ENCODE data around the gene F13A1.
"Not testable (repeated sequence)": the region's sequence is repeated elsewhere in the genome, so short reads cannot be mapped to it uniquely, and the experiment has no call there.

Gene F13A1

DNA sequence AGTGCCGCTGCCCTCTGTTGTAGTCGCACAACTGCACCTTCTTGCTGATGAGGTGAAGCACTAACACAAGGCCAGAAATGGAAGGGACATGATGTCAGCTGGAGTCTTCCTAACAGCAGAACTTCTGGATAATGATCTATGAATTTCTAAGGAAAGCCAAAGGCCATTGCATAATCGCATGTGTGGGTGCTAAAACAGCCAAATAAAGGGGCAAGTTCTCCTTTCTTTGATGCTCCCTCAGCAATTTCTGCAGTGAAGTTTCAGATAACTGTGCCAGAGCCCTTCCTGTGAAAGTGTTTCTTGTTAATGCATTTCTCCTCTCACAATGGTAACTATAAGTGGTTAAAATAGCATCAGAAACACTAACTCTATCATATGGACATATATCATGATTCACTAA, 8.0 kb upstream of the F13A1 start:
- in situ Hi-C loops (cut with HindIII; ENCODE audit: low pct_ligation_motif_present, low pct_unique_long_range_greater_than_20kb, low sequenced_read_pairs) = no loop called here

DNA sequence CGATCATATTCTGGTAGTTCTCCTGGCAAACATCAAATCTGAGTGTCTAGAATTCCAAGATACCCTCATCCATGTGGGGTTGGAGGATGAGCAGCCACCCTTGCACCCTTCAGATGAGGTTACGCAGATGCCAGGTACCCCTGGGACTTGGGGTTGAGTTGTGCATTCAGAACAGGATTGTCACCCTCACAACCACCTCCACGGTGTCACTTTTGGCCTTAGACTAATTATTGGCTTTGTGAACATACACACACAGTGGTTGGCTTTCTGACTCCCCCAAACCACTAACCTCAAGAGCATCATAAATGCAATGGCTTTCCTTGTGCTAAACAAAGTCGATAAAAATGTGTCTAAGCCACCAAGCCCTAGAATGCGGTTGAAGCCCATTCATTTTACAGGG, 2.9 kb upstream of the F13A1 start:
- in situ Hi-C loops (cut with HindIII; ENCODE audit: low pct_ligation_motif_present, low pct_unique_long_range_greater_than_20kb, low sequenced_read_pairs) = no loop called here

More for the DNA sequence above, 8.0 kb upstream of the F13A1 start:
- no peak for DNase-seq

GRCh38 chr6:6320901-6321300, 439 bp upstream of the F13A1 start:
- in situ Hi-C loops (cut with HindIII; ENCODE audit: low pct_ligation_motif_present, low pct_unique_long_range_greater_than_20kb, low sequenced_read_pairs) = no loop called here
- no peak for DNase-seq

More for the DNA sequence above, 2.9 kb upstream of the F13A1 start:
- DNase-seq = no peak

DNA sequence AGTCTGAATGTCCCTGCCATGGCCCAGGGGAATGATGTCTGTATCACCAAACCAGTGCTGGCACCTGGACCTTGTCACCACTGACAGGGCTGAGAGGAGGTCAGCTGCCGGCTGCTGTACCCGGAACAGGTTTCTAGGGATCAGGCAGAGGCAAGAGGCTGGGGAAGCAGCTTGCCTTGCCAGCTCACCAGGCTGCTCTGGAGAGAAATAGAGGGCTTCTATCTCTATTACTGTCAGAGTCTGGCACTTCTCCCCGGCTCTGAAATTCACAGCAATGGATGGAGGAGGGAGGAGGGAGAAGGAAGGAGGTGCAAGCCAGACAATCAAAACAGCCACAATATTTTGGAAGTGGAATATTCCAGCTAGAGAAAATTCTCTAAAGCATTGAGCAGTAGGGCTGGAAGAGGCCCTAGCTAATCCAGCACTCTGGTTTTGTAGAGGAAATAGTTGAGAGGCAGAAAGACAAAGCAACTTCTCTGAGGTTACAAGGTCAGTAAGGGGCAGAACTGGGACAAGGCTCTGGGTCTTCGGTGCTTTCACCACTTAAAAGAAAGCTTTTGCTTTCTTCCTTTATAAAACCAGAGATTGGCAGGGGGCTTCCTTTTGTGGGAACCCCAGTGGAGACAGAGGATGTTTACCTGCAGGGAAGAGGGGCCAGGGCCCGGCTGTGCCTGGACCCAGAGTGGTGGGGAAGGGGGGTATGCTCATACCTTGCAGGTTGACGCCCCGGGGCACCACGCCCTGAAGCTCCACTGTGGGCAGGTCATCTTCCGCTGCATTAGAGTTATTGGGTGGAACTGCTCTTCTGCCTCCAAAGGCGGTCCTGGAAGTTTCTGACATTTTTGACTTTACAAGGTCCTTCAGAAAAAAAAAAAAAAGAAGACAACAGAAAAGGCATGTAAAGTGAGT, 2.4 kb downstream of the F13A1 start:
- in situ Hi-C loops (cut with HindIII; ENCODE audit: low pct_ligation_motif_present, low pct_unique_long_range_greater_than_20kb, low sequenced_read_pairs) = no loop called here
- DNase-seq = no peak

DNA sequence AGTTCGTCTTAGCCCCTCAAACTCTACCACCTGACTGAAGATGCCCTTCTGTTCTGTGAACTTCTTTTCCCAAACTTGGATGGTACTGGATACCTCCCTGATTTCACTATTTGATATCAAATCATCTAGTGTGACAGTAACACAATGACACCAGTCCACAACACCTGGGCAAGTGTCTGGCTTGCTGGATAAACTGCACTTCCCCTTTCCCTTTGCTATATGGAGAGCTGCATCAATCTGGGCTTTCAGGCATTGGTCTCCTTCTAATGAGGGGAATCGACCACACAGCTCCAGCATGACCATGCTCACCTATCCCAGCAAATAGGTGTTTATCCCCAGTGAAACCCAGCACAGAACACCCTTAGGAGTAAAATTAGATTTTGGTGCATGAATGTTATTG, 3.1 kb downstream of the F13A1 start:
- in situ Hi-C loops (cut with HindIII; ENCODE audit: low pct_ligation_motif_present, low pct_unique_long_range_greater_than_20kb, low sequenced_read_pairs) = no loop called here
- DNase-seq = no peak

DNA sequence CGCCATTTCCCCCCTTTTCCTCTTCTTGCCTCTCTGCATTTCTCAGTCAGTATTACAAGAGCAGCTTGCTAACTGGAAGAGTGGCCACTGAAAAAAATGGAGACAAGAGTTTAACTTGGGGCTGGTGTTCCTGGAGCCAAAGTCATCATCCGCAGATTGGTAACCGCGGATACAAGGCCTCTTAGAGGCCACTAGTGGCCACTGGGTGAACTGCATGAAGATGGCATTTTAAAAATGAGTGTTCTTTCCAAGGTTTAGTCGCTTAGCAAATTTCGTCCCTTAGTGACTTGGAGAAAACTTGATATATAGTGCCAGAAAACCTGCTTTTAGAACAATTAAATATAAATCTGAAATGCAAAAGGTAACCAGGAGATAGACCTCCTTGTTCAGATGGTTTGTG, 4.8 kb downstream of the F13A1 start:
- in situ Hi-C loops (cut with HindIII; ENCODE audit: low pct_ligation_motif_present, low pct_unique_long_range_greater_than_20kb, low sequenced_read_pairs) = no loop called here
- peak; percentile 37 for DNase-seq

DNA sequence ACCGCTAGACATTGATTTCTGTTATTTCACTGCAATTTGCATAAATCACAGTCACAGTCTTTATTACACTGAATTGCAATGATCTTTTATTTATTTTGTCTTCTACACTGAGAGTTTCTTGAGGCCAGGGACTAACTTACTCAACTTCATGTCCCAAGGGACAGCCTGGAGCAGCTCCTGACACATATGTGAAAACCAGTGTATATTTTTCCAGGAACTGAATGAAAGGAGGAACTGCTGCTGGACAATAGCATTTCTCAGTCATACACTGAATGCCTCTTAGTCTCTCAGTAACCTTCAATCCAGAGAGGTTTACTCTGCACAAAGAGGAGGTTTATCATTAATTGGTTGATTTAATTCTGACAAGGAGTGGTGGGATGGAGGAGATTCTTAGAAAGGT, 5.9 kb downstream of the F13A1 start:
- in situ Hi-C loops (cut with HindIII; ENCODE audit: low pct_ligation_motif_present, low pct_unique_long_range_greater_than_20kb, low sequenced_read_pairs) = no loop called here
- no peak for DNase-seq

DNA sequence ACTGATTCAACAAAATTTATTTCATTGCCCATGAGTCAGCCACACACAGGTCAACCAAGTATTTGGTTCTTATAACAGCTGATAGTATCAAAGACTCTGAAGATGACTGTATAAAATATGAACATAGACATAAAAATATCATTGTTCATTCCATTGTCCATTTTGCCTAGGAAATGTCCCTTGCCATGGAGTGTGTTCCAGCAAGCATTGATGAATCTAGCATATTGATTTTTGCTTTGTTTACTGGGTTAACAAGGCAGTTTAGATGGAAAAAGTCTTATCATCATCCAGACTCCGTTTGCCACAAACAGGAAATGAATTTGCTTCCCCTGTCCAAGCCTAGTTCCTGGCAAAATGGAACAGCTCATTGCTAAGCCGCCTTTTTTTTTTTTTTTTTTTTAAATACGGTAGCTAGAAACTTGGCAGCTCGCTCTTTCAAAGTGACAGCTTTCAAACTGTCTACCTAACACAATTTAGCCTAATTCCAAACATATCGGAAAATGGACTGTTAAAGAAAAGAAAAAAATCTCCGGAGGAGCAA, 7.5 kb downstream of the F13A1 start:
- in situ Hi-C loops (cut with HindIII; ENCODE audit: low pct_ligation_motif_present, low pct_unique_long_range_greater_than_20kb, low sequenced_read_pairs) = no loop called here
- no peak for DNase-seq

DNA sequence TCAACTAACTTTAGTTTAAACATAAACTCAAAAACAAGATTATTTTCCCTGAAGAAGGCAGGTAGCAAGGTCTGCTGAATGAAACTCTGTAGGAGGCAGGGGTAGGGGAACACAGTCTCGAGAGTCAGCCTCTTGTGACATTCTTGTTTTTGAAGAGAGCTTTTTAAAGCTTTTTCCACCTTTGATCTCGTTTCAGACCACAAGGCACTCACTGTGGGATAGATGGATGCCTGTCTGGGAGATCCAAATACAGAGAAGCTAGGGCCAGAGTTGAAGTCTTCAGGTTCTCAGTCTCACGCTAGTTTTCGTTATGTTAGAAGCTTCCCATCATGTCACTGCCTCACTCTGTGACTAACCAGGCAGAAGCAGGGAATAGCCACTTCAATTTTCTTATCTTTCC, 14.9 kb downstream of the F13A1 start:
- DNase-seq = no peak
- in situ Hi-C loops (cut with HindIII; ENCODE audit: low pct_ligation_motif_present, low pct_unique_long_range_greater_than_20kb, low sequenced_read_pairs) = no loop called here

- in situ Hi-C loops (cut with HindIII; ENCODE audit: low pct_ligation_motif_present, low pct_unique_long_range_greater_than_20kb, low sequenced_read_pairs); DNase-seq: not testable (repeated sequence)
Observed at GRCh38 chr6:6300383-6300782, 20.1 kb downstream of the F13A1 start.

DNA sequence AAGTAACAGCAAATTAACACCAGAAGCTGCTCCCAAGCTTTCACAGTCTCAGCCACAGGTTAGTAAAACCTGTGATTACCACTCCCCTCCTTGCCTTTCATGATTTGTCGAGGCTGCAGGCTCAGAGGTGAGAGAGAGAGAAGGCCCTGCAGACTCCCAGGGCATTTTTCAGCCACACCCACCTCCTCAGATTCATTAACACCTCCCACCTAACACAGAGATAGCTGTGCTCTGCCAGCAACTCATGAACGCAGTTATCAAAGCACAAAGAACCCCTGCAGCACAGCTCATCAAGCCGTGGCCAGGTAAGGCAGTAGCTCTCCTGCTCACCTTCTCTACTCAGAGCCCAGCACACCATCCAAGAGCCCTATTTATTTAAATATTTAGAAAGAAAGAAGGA, 27.1 kb downstream of the F13A1 start:
- in situ Hi-C loops (cut with HindIII; ENCODE audit: low pct_ligation_motif_present, low pct_unique_long_range_greater_than_20kb, low sequenced_read_pairs) = no loop called here
- DNase-seq = no peak

DNA sequence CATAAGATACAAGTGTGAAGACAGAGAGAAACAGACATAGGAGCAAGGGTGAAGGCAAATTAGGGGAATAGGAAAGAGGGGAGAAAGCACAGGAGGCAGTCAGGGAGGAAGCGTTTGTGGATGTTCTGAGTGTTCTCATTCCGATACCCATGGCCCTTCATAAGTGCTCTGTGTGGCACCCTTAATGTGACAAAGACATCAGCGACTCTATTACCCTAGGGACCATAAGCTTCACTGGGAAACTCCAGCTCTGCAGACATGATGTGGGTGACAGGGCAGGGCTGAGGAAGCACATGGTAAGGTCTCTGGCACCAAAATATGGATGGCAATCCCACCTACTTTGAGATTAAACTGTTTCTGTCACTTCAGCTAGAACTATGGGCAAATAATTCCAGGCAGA, 33.0 kb downstream of the F13A1 start:
- DNase-seq = no peak
- in situ Hi-C loops (cut with HindIII; ENCODE audit: low pct_ligation_motif_present, low pct_unique_long_range_greater_than_20kb, low sequenced_read_pairs) = no loop called here

GRCh38 chr6:6285679-6286078, 34.8 kb downstream of the F13A1 start:
- in situ Hi-C loops (cut with HindIII; ENCODE audit: low pct_ligation_motif_present, low pct_unique_long_range_greater_than_20kb, low sequenced_read_pairs) = no loop called here
- DNase-seq = no peak

GRCh38 chr6:6284221-6284966, 36.1 kb downstream of the F13A1 start:
- in situ Hi-C loops (cut with HindIII; ENCODE audit: low pct_ligation_motif_present, low pct_unique_long_range_greater_than_20kb, low sequenced_read_pairs) = no loop called here
- DNase-seq = no peak

- in situ Hi-C loops (cut with HindIII; ENCODE audit: low pct_ligation_motif_present, low pct_unique_long_range_greater_than_20kb, low sequenced_read_pairs) = no loop called here
- no peak for DNase-seq
Observed at GRCh38 chr6:6283746-6284145, 36.7 kb downstream of the F13A1 start.

DNA sequence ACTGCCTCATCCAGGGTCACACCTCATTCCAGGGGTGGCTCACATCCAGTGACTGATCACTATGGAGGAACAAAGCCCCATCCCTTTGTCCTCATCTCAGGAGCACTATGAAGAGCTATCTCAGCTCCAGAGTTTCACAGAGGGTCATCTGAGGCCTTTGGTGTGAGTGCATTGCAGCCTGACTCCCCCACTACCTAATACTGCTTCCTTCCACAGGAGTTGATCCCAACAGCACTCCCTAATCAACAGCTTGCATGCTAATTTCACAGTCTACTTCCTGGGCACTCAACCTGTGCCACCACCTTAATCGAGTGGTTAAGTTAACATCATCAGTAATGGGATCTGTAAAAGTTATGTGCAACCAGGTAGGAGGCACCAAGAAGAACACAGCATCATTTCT, 37.7 kb downstream of the F13A1 start:
- DNase-seq = no peak
- in situ Hi-C loops (cut with HindIII; ENCODE audit: low pct_ligation_motif_present, low pct_unique_long_range_greater_than_20kb, low sequenced_read_pairs) = no loop called here

- in situ Hi-C loops (cut with HindIII; ENCODE audit: low pct_ligation_motif_present, low pct_unique_long_range_greater_than_20kb, low sequenced_read_pairs) = no loop called here
- DNase-seq = no peak
Observed at GRCh38 chr6:6277413-6277812, 43.0 kb downstream of the F13A1 start.

- in situ Hi-C loops (cut with HindIII; ENCODE audit: low pct_ligation_motif_present, low pct_unique_long_range_greater_than_20kb, low sequenced_read_pairs) = no loop called here
- no peak for DNase-seq
Observed at GRCh38 chr6:6270948-6271535, 49.4 kb downstream of the F13A1 start.

- no peak for DNase-seq
- in situ Hi-C loops (cut with HindIII; ENCODE audit: low pct_ligation_motif_present, low pct_unique_long_range_greater_than_20kb, low sequenced_read_pairs) = no loop called here
Observed at GRCh38 chr6:6260196-6260722, 60.2 kb downstream of the F13A1 start.

All from ACHN (cell line).